ENCODE results near the gene TMEM63C. TPM values are rescaled to one million over a fixed set of nuclear protein-coding genes. Genes with fewer than 3 reads are reported as not detected.

Gene TMEM63C
- total RNA-seq, 4 donors from 2014 or later = 11.4 to 37.6 (median 18.9) TPM

GRCh38 chr14:77212943-77213678 is 31.5 kb downstream of the TMEM63C start:
- no peak for DNase-seq (ENCODE audit: low spot score in 2 of 2)
- no peak overlapping the region for H3K4me3 ChIP-seq (ENCODE audit: low read depth, poor library complexity, severe bottlenecking)
- no peak for TF ChIP-seq POLR2A (IDR thresholded peaks at IDR 0.05)
- WGBS, 2 donors = 11 to 13% methylated on average over 17 of the region's 17 CpGs
- intact Hi-C loops (cut with DNase I; ENCODE audit: low total_unique reads) = loop anchor here (10.0 kb wide), 1 partner anchor 58 kb away; no protein-coding TSS in a partner anchor

GRCh38 chr14:77213679-77214016 is 32.0 kb downstream of the TMEM63C start:
- H3K4me3 ChIP-seq (ENCODE audit: low read depth, poor library complexity, severe bottlenecking) = no peak overlapping the region
- TF ChIP-seq CTCF (IDR thresholded peaks at IDR 0.05) (no peak), POLR2A (IDR thresholded peaks at IDR 0.05) (no peak)
- 30 to 33% methylated on average over 6 of the region's 6 CpGs for WGBS, 2 donors
- no peak for DNase-seq (ENCODE audit: low spot score in 2 of 2)
- intact Hi-C loops (cut with DNase I; ENCODE audit: low total_unique reads) = loop anchor here (10.0 kb wide), 1 partner anchor 59 kb away; no protein-coding TSS in a partner anchor

- no peak for DNase-seq (ENCODE audit: low spot score in 2 of 2)
- intact Hi-C loops (cut with DNase I; ENCODE audit: low total_unique reads) = loop anchor here (10.0 kb wide), 1 partner anchor 59 kb away; no protein-coding TSS in a partner anchor
- no peak overlapping the region for H3K4me3 ChIP-seq (ENCODE audit: low read depth, poor library complexity, severe bottlenecking)
- WGBS, 2 donors = 82 to 86% methylated on average over 7 of the region's 7 CpGs
- TF ChIP-seq POLR2A (IDR thresholded peaks at IDR 0.05) (no peak), CTCF (IDR thresholded peaks at IDR 0.05) (no peak)
Observed at GRCh38 chr14:77214216-77214615, 32.6 kb downstream of the TMEM63C start.

GRCh38 chr14:77217551-77217950 is 36.0 kb downstream of the TMEM63C start:
- TF ChIP-seq POLR2A (IDR thresholded peaks at IDR 0.05) = no peak
- TF ChIP-seq CTCF (IDR thresholded peaks at IDR 0.05) = no peak
- DNase-seq (ENCODE audit: low spot score in 2 of 2) = no peak
- intact Hi-C loops (cut with DNase I; ENCODE audit: low total_unique reads) = loop anchor here (10.0 kb wide), 1 partner anchor 63 kb away; no protein-coding TSS in a partner anchor
- 46 to 56% methylated on average over 3 of the region's 3 CpGs for WGBS, 2 donors
- no peak overlapping the region for H3K4me3 ChIP-seq (ENCODE audit: low read depth, poor library complexity, severe bottlenecking)

- 55 to 60% methylated on average over 1 to 5 of the region's 10 CpGs for WGBS, 2 donors
- no peak for DNase-seq (ENCODE audit: low spot score in 2 of 2)
- intact Hi-C loops (cut with DNase I; ENCODE audit: low total_unique reads) = loop anchor here (10.0 kb wide), 1 partner anchor 65 kb away; no protein-coding TSS in a partner anchor
- no peak overlapping the region for H3K4me3 ChIP-seq (ENCODE audit: low read depth, poor library complexity, severe bottlenecking)
- no peak for TF ChIP-seq CTCF (IDR thresholded peaks at IDR 0.05)
- no peak for TF ChIP-seq POLR2A (IDR thresholded peaks at IDR 0.05)
Observed at GRCh38 chr14:77219591-77219990, 38.0 kb downstream of the TMEM63C start.

- TF ChIP-seq POLR2A (IDR thresholded peaks at IDR 0.05) (no peak), CTCF (IDR thresholded peaks at IDR 0.05) (no peak)
- no peak for DNase-seq (ENCODE audit: low spot score in 2 of 2)
- H3K4me3 ChIP-seq (ENCODE audit: low read depth, poor library complexity, severe bottlenecking) = no peak overlapping the region
- WGBS, 2 donors = 66 to 75% methylated on average over 24 of the region's 24 CpGs
- intact Hi-C loops (cut with DNase I; ENCODE audit: low total_unique reads) = no loop called here
Observed at GRCh38 chr14:77220246-77221017, 38.8 kb downstream of the TMEM63C start.
